Kasumi-1 (cell line): Measurements from ENCODE around the gene POT1.

Source experiments
- DNase-seq, 2 experiments: peaks; one replicate each; lab custom pipeline; 2025; lab: John Stamatoyannopoulos, UW

Gene POT1

DNA sequence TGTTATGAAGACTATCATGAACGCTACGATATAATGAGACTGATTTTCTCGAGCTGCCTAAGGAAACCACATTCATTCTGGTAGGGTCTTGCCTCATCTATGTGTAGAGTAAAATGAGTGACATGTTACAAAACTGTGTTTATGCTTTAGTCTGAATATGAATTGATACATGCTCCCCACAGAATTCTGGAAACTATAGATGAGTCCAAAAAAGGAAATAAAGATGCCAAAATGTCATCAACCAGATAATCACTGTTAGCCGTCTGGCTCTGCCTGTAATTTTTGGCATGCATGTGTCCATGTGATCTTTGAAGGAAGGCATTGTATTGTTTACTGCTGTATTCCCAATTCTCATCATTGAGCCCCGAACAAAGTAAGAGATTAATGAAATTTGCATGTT lies 121.4 kb downstream of the POT1 start:
- no peak for DNase-seq

DNA sequence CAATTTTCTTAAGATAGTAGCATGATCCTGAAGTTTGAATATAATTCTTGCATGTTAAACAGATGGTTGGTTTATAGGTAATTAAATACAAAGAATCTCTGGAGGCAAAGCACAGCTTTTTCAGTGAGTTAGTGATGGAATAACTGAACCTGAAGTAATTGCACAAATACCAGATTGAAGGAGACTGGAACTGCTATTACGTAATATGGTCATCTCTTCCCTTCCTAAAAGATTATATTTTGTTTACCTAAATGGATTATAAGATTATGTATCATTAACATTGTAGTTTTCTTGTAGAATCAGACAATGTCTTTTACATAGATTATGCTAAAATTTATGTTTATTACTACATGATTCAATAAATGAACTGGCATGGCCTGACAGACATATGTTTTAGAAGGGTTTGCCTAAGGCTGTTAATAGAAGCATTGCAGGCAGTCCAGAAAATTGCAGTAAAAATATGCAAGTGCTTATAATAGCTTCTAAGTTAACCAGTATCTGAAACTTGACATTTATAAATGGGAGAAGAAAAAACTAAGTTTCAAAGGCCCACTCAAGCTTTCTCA lies 128.2 kb downstream of the POT1 start:
- no peak for DNase-seq

DNA sequence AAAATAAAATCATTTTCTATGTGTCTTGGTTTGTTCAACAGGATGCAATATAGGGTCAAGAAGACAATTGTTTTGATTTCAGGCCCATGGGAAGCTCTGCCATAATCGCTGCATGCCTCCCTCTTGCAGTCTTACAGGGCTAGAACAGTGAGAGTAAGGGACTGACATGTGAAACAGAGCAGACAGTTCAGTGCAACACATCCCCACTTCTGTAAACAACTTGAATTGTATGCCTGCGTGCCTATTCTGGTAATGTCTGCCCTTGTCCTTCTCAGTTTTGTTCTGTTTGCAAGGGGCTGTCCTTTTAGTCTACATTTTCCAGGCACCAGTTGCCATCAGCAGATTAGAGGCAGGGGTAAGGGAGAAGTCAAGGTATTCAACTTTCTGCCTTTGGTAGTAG lies 129.2 kb downstream of the POT1 start:
- no peak for DNase-seq

DNA sequence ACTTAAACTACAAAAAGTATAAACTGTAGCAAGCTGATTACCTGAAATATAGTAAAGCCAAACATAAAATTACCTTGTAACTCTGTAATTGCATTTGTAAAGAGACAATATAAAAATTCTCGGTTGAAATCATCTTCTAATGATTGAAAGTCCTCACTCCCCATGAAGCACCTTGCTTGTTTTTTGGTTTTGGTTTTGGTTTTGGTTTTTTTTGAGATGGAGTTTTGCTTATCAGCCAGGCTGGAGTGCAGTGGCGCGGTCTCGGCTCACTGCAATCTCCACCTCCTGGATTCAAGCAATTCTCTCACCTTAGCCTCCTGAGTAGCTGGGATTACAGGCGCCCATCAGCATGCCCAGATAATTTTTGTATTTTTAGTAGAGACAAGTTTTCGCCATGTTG lies 130.2 kb downstream of the POT1 start:
- no peak for DNase-seq

DNA sequence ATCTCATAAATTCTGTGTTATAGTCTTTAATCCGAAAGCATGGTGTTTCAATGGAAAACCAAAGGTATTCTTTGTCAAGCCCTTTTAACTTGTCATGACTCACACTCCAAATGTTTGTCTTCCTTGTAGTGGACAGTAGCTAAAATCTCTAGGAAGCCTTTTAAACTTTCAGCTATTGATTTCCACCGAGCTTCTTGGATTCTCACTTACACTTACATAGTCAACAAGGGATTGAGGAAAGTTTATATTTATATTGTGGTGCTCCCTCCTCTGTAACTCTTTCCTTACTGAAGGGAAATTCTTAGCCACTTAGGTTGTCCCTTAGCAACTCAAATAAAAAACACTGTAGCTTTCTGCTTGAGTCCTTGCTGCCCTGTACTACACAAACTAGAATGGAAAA lies 132.9 kb downstream of the POT1 start:
- DNase-seq = no peak

DNA sequence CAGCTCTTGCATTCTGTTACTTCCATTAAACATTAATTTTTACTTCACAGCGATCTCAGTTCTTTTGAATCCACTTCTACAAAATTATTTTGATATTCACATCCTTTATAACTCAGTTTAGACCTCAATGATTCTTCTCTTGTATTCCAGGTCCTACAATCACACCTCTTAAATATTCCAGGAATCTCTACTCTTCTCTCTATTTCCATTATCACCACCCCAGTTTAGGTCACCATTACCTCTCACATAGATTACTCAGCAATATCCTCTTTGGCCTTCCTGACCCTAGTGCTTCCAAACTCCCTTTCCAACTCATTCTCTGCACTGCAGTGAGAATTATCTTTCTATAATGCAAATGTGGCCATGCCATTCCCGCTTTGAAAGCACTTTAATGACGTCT lies 136.9 kb downstream of the POT1 start:
- no peak for DNase-seq

DNA sequence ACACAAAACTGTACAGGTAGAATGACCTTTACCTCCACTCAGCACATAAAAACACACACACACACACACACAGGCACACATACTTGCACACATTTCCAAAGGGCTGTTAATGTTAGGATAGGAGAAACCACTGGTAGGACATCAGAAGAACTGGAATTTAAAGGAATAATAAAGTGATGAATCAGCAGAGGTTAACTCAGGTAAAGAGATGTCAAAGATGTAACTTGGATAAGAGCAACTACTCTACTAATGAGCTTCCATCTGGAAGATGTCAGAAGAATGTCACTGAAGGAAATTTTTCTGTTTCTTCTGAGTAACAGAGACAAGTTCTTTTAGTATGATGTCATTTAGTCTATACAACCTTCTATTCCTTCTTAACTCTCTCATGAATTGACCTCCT lies 137.6 kb downstream of the POT1 start:
- DNase-seq = no peak

DNA sequence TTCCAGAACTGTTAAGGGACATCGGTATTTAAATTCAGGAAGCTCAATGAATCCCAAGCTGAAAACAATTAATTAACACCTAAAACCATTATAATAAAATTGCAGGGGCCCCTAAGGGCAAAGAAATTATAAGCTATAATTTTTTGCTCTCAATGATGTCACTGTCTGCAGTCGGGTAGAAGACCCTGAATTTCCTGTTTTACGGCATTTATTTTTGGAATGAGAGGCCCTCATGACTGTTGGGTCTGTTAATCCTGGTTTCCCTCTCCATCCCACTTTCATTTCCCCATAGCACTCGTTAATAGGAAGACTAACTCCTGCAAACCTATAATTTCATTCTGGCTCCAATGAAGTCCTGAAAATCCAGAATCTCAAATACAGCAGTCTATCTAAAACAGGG lies 138.2 kb downstream of the POT1 start:
- no peak for DNase-seq

DNA sequence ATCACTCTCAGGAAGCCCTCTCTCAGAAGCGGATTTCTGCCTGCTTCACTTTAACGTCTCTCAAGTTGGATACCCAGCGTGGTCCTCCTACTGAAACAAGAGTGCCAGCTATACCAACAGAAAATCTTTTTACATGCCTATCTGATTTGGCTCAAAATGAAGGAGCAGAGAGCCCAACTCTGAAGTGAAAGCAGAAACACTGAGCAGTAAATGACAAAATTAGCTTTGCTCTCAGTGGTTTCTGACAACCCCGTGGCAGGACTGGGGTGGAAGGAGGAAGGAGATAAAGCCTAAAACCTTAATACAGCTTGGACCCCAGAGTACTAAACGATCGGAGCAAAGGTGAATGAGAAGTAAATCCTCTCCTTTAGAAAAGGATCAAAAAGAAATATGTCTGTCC lies 139.0 kb downstream of the POT1 start:
- DNase-seq = no peak

DNA sequence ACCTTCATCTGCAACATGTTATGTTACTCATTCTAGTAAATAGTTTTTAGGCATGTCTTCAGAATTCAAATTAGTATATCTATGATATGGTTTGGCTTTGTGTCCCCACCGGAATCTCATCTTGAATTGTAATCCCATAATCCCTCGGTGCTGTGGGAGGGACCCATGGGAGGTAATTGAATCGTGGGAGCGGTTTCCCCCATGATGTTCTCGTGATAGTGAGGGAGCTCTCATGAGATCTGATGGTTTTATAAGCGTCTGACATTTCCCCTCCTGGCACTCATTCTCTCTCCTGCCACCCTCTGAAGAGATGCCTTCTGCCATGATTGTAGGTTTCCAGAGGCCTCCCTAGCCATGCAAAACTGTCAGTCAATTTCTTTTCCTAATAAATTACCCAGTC lies 143.6 kb downstream of the POT1 start:
- no peak for DNase-seq

DNA sequence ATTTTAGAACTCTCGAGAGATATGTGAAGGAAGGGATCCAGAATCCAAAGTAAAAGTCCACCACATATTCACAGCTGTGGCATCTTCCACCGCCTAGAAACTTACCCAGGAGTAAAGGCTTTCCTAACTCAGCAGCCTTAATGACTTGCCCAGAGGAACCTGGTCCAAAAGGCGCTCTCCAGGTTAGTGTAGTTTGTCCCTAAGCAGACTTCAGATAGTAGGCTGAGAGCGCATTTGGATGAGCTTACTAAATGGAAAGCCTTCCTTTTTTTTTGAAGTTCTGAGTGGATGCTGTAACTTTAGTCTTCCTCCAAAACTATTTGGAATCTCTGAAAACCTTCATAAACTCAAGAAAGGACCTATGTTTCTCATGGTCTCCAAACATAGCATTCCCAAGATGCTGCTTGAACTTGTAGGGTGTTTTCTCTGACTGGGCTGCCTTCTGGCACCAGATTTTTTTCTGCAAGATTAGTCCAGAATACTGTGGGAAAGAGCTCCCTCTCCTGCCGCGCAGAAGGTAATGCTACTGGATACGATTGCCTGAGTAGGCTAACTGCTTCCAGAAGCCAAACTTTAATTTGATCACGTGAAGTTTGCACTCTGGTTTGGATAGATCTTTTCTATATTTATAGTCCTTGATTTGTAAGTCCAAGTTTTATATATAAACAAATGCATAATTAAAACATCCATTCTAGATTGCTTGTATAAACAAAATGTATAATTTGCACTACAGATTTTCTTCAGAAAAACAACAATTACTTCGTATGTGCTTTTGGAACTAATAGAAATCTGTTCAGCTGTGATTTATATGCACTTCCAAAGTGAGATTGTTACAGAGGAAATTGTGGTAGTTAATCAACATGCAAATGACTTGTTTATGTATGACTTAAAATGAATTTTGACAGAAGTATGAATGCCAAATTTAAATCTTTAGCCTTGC lies 144.5 kb downstream of the POT1 start:
- peak; percentile 78 to 79 for DNase-seq

DNA sequence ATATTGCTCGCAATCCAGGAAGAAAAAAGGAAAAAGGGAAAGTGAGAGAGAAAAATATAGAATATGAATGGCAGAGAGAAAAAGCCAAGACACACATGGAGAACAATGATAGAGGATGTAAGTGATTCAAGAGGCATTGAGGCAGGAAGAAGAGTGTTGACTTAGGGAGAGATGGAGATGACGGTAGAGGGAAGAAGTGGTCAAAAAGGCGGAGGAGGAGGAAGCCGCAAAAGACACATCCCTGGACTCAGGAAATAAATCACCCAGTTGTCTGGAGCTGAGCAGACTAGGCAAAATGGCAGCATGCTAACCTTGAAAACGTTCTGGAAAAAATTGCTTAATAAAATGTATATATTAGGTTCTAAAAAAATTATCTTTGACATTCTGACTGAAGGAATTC lies 146.4 kb downstream of the POT1 start:
- no peak for DNase-seq

DNA sequence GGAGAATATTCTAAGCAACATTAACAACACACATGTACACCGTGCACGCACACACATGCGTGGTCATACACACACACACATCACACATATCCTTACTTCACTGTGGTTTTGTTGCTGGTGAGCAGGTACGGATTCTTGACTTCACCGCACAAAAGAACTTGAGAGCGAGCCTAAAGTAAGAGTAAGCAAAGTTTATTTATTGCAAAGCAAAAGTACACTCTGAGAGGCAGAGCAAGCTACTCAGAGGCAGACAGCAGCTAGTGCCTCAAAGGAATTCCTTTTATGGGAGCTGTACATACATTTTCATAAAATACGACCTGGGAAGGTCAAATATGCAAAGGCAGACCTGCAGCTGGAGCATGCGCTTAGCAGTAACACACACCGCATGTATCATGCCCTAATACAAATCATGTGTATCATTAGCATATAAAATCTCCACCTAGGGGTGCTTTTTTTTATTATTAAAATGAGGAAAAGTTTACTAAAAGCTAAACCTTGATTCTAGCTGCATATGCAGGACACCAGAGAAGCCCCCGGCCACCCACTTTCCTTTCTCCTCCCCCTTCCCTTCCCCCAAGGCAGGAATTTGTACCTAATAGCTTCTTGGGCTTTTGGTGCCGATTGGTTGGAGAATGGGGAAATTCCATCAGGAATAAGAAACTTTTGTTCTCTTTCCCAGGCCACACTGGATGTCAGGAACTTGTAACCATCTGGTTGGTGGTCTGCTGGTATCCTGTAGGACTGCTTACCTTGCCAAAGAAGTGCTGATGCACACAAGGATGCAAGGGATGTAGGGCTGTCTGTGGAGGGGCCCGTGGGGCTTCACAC lies 147.5 kb downstream of the POT1 start:
- DNase-seq = no peak

DNA sequence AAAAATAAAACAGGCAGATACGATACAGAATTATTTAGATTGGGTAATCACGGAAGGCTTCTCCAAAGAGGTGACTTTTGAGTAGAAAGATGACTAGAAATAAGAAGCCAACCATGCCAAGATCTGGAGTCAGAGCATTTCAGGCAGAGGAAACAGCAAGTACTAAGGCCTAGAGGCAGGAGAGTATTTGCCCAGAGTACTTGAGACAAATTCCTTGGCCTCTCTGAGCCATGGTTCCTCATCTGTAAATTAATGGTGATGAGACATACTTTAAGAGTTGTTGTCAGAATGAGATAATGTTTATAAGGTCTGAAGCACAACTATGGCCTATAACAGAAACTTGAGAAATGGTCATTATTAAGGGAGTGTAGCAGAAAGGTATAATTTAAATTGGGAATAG lies 148.2 kb downstream of the POT1 start:
- DNase-seq = no peak

DNA sequence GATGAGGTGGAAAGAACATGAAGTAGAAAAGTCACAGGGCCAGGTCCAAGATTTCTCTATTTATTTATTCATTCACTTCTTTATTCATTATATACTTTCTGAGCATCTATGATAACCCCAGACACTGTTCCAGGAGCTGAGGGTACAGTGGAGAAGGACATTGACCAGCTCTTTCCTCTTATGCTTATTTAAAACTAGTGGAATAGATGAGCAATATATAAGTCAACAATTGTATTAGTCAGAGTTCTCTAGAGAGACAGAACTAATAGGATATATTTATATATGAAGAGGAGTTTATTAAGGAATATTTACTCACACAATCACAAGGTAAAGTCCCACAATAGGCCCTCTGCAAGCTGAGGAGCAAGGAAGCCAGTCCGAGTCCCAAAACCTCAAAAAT lies 149.0 kb downstream of the POT1 start:
- no peak for DNase-seq

DNA sequence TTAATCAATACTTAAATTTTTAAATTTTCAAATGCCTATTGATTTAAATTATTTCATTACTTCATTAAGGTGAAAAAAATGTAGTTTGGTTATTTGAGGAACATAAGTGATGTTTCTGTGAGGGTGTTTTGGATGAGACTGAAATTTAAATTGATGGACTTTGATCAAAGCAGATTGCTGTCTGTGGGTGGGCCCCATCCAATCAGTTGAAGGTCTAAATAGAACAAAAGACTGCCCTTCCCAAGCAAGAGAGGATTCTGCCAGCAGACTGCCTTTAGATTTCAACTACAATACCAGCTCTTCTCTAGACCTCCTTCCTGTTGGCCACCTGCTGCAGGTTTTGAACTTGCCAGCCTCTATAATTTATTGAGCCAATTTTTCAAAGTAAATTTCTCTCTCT lies 149.6 kb downstream of the POT1 start:
- DNase-seq = no peak

DNA sequence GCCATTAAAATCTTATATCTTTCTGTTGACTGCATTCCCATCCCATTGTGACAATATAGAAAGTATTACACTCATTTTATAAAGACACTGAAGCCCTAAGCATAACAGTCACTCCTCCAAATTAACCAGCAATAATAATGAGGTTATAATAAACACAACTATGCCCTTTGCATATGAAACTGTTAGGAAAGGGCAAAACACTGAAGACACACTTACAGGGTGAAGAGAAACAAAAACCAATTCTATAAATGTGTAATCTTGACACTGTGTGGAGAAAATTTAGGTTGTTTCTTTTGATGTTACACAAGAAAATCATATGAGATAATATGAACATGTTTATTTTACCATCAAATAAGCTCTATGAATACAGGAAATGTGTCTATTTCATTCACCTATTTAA lies 150.0 kb downstream of the POT1 start:
- DNase-seq = no peak

DNA sequence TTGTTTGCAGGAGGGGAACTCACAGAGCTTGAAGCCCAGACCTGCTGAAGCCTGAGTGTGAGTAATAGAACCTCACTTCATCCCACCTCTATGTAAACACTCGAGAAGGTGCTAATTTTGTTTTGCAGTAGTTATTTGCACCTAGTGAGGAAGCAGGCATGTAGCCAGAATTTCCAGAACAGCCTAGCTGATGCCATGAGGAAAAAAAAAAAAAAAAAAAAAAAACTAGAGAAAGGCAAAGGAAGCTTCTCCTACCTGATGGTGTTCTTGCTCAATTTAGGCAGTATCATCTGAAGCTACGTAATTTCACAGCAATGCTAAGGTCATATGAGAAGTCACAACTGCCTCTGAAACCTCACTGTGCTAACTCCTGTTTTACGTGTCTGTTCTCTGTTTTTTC lies 150.4 kb downstream of the POT1 start:
- no peak for DNase-seq

DNA sequence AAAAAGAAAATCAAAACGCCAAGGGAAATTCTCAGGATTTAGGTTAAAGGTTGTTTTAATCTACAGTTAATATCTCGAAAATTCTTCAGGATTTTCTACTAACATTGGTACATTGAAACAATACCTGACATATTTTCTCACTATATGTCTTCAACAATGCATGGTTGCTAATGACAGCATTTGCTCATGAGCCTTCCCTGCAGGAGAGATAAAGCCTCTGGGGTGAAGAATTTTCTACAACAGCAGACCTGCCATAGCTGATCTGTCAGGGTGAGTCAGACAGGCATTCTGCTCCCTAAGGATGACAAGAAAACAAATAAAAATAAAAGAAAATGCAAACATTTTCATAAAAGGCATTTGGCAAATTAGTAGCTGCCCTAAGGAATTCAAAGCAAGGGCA lies 152.4 kb downstream of the POT1 start:
- DNase-seq = no peak

DNA sequence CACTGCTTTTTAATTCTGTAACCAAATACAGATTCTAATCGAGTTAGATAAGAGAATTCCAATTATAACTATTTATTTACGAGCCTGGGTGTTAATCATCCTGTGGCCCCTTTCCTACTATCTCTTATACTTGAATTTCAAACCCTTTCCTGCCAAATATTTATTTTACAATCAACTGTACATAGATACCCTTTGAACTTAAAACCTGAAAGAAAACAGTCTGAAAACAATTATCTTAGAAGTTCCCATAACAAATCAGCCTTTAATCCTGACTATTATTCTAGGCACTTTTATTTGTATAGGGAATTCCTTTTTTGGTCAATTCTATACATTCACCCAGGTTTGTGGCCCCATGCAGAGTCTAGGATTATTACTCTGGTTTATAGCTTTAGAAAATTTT lies 153.5 kb downstream of the POT1 start:
- no peak for DNase-seq

DNA sequence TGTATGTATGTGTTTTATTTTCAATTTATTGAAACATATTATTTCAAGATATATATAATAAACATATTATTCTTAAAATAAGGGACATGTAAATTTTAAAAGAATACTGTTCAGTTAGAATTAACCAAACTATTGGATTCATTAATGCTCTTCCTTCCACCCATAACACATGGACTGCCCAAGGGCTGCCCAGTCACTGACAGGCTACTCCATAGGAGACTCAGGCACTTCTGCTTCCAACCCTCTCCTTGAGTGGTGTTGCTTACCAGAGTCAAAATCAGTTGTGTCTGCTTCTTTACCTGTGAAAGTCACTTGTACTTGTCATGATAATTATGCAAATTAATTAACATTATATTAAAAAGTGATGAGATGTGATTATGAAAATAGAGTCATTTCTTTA lies 154.2 kb downstream of the POT1 start:
- no peak for DNase-seq

DNA sequence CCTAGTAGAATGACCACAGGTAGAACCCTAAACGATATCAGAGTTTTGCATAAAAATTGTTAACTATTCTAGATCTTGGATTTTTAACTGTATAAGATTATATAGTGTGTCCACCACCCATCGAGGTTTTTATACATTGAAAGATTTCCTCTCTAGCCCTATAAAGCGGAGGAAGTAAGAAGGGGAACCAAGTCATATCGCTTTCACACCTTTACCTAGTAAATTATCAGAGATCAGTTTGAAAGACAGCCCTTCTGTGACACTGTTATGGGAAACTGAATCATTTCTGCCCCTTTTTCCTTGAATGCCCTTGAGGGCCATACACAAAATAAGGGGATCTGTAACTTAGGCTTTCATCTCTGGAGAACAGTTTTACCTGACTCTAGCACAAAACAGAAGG lies 155.7 kb downstream of the POT1 start:
- DNase-seq = no peak

DNA sequence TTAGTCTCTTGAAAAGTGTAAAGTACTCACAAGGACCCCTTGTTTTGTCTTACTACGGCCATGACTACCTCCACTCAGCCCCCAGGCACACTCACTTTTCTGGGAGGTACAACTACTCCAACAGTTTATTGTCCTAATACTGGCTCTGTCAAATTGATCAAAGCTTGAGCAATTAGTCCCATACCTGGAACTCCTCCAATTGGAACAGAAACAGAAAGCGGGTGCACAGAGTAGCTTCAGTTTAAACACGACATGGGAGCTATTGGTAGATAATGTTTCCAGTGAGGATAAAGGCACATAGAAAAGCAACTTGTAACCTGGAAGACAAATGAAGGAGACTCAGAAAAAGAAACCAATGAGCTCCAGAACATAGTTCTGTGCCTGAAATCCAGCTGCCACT lies 156.3 kb downstream of the POT1 start:
- no peak for DNase-seq
